A673 (cell line): ENCODE measurements around the gene ACOT8. TPM values are rescaled to one million over a fixed set of nuclear protein-coding genes. Genes with fewer than 3 reads are reported as not detected.
A peak's percentile ranks its signal among the peaks of the same experiment; 100 is the strongest.

Experiments
- Bru-seq: library from RNA; stranded (reverse); fragments of 400-500 nt; gene quantifications from one replicate; lab custom pipeline; 2021; lab: Mats Ljungman, UMichigan
- BruChase-seq, 2 experiments: library from RNA; stranded (reverse); fragments of 400-500 nt; gene quantifications; one replicate each; lab custom pipeline; 2021; lab: Mats Ljungman, UMichigan
- BruUV-seq: library from RNA; stranded (reverse); fragments of 400-500 nt; replicated peaks from 2 replicates; lab custom pipeline; 2021; lab: Mats Ljungman, UMichigan
- CTCF ChIA-PET: fragments of 300-600 bp; sonication (Branson Sonifier 250); formaldehyde crosslinking; loops from one replicate; lab custom pipeline; 2022; ENCODE audit warnings: antibody characterized with exemption; lab: Charles Lee
- POLR2A ChIA-PET: fragments of 300-600 bp; sonication (Branson Sonifier 250); formaldehyde crosslinking; loops from one replicate; lab custom pipeline; 2022; ENCODE audit warnings: antibody characterized with exemption; ENCODE audit not compliant: low non-redundant PET; lab: Charles Lee
- DNase-seq: peaks from one replicate; pipeline ENCODE4 v3.0.0-alpha.2; 2015; ENCODE audit warnings: low spot score
- H3K27ac ChIP-seq: fragments of 200-600 bp; sonication (generic); 2 replicates; pipeline ENCODE4 v1.5.1; 2016; ENCODE audit warnings: mixed run types, low read depth, mild to moderate bottlenecking, mixed read lengths, antibody characterized with exemption, low read length; ENCODE audit not compliant: poor library complexity, severe bottlenecking
- H3K27me3 ChIP-seq: fragments of 200-600 bp; sonication (generic); replicated peaks from 2 replicates; pipeline ENCODE4 v1.6.1; 2017; ENCODE audit warnings: mixed run types, low read depth, mild to moderate bottlenecking, mixed read lengths, antibody characterized with exemption, low read length; ENCODE audit not compliant: insufficient read depth, poor library complexity
- H3K36me3 ChIP-seq: fragments of 200-600 bp; sonication (generic); 2 replicates; pipeline ENCODE4 v1.6.1; 2016; ENCODE audit warnings: mixed run types, mild to moderate bottlenecking, mixed read lengths, antibody characterized with exemption, low read length; ENCODE audit not compliant: insufficient read depth, poor library complexity, severe bottlenecking
- H3K4me1 ChIP-seq: fragments of 200-600 bp; sonication (generic); 2 replicates; pipeline ENCODE4 v1.6.1; 2017; ENCODE audit warnings: mixed run types, mild to moderate bottlenecking, mixed read lengths, antibody characterized with exemption, low read length; ENCODE audit not compliant: insufficient read depth, poor library complexity, severe bottlenecking
- H3K4me3 ChIP-seq: fragments of 200-600 bp; sonication (generic); 2 replicates; pipeline ENCODE4 v1.5.1; 2016; ENCODE audit warnings: low read depth, mixed run types, mild to moderate bottlenecking, mixed read lengths, low read length; ENCODE audit not compliant: poor library complexity, severe bottlenecking
- H3K9me3 ChIP-seq: fragments of 200-600 bp; sonication (generic); 2 replicates; pipeline ENCODE4 v1.6.1; 2016; ENCODE audit warnings: mixed run types, low read depth, mild to moderate bottlenecking, mixed read lengths, antibody characterized with exemption, low read length; ENCODE audit not compliant: poor library complexity, severe bottlenecking
- CTCF ChIP-seq: fragments of 300-800, 200-600 bp; sonication (generic); conservative IDR thresholded peaks from 2 replicates; pipeline ENCODE4 v1.5.1; 2017; ENCODE audit warnings: low read depth, mild to moderate bottlenecking, antibody characterized with exemption, low read length, moderate library complexity, mixed read lengths
- EZH2 ChIP-seq: fragments of 200-600 bp; sonication (generic); IDR thresholded peaks from 2 replicates; pipeline ENCODE4 v1.6.1; 2017; ENCODE audit warnings: borderline replicate concordance, low read depth, mild to moderate bottlenecking, mixed read lengths, antibody characterized with exemption, low read length; ENCODE audit not compliant: poor library complexity, severe bottlenecking
- intact Hi-C: fragments of 100-400 bp; cut with micrococcal nuclease; formaldehyde crosslinking; loops from one replicate; pipeline ENCODE4 v1.10.0; 2022; ENCODE audit not compliant: unreplicated experiment
- long read RNA-seq: library from polyadenylated mRNA; stranded (forward); transcript quantifications from one replicate; pipeline ENCODE4 v2.0.0, GENCODE V29; 2022
- total RNA-seq: library from RNA; stranded (reverse); gene quantifications from 2 replicates; pipeline ENCODE4 v1.2.3, GENCODE V29; 2021

The ACOT8 gene
- total RNA-seq: 16.9 and 19.8 TPM in 2 replicates
- Bru-seq, nascent RNA: percentile 53 among the genes with signal in this experiment
- BruChase-seq, experiment 1, labeled RNA remaining after a 2-hour chase: percentile 47 among the genes with signal in this experiment
- percentile 53 among the genes with signal in this experiment for BruChase-seq, experiment 2, labeled RNA remaining after a 6-hour chase
- long read RNA-seq, transcript ACOT8-201 (6 exons, 1,168 nt): major isoform, 14 of 47 reads
- long read RNA-seq, partial matches to known transcripts: 18 of 47 reads
- long read RNA-seq, other reads (novel, unspliced or antisense): 7 of 47 reads

- Histone ChIP-seq H3K27me3 (no peaks in the 10 kb centered on the region), H3K4me3 (peak within 1 kb of the TSS; percentile 78), H3K4me1 (peaks cover 5% of the 10 kb centered on the region), H3K36me3 (no peaks in the 10 kb centered on the region), H3K27ac (peak within 1 kb of the TSS; percentile 69), H3K9me3 (no peaks in the 10 kb centered on the region)
- POLR2A ChIA-PET: no interaction called here
- peak; percentile 100 for DNase-seq
- TF ChIP-seq CTCF: no peak
- TF ChIP-seq EZH2: no peak
- CTCF ChIA-PET: no interaction called here
- no TSS peak for BruUV-seq
- intact Hi-C loops: no loop called here
Measured at GRCh38 chr20:45857114-45857881, at the start of gene ACOT8, which contains the start of gene ZSWIM3. Gene ACOT8 (minus strand): TSS chr20:45857392. CDS start chr20:45857315, 77 bp downstream. Gene ZSWIM3 (plus strand): TSS chr20:45857614. CDS start chr20:45857826, 212 bp downstream.

- intact Hi-C loops: no loop called here
- CTCF ChIA-PET: no interaction called here
- no TSS peak for BruUV-seq
- Histone ChIP-seq H3K4me3 (no peak overlapping the region), H3K36me3 (peaks cover 37% of the 10 kb centered on the region), H3K9me3 (no peaks in the 10 kb centered on the region), H3K4me1 (peaks cover 3% of the 10 kb centered on the region), H3K27ac (no peak overlapping the region), H3K27me3 (no peaks in the 10 kb centered on the region)
- DNase-seq: no peak
- POLR2A ChIA-PET: no interaction called here
- no peak for TF ChIP-seq CTCF
- TF ChIP-seq EZH2: no peak
Measured at GRCh38 chr20:45905505-45906079, 48.4 kb upstream of the ACOT8 start.

- H3K27me3 ChIP-seq: no peaks in the 10 kb centered on the region
- ChIA-PET POLR2A (interaction anchor here (0.5 kb wide), 1 partner anchor 59 kb away, joined by 3 read pairs; no protein-coding TSS in a partner anchor), CTCF (no interaction called here)
- intact Hi-C loops: no loop called here
- no peaks in the 10 kb centered on the region for H3K4me1 ChIP-seq
- TF ChIP-seq EZH2 (no peak), CTCF (no peak)
- BruUV-seq: no TSS peak
- H3K36me3 ChIP-seq: peaks cover 41% of the 10 kb centered on the region
- H3K27ac ChIP-seq: no peak overlapping the region
- no peak for DNase-seq
- H3K9me3 ChIP-seq: no peaks in the 10 kb centered on the region
- no peak overlapping the region for H3K4me3 ChIP-seq
Measured at GRCh38 chr20:45904583-45905504, 47.7 kb upstream of the ACOT8 start.
